NCI-H1105 (cell line): Measurements from ENCODE around the gene PPP2R2C.

ENCODE experiments used
- DNase-seq: peaks from one replicate; lab custom pipeline; 2025; lab: John Stamatoyannopoulos, UW

The PPP2R2C gene

DNA sequence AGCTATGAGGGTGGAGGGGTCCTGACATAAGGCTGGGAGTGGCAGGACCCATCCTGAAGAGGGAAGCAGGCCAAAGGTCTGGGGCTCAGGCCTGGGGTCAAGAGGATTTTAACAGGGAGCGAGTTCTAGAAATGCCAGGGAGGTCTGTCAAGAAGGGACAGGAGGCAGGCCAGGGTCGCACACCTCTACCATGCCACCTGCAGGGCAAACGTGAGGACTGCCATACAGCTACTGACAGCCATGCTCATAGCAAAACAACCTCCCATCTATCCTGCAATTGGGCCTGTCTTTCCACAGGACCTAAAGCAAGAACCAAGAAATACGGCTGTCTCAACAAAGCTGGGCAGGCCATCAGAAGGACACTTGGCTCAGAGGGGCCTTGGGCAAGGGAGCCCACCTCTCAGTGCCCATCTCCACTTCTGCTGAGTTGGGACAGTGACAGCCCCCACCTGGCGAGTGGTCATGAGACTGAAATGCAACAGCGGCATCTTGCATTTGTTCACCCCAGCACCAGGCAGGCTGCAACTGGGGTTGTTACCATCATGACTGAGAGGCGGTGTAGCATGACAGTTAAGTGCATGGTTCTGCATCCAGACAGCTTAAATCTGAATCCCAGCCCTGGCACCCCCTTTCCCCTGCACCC lies 110.0 kb downstream of the PPP2R2C start:
- no peak for DNase-seq

DNA sequence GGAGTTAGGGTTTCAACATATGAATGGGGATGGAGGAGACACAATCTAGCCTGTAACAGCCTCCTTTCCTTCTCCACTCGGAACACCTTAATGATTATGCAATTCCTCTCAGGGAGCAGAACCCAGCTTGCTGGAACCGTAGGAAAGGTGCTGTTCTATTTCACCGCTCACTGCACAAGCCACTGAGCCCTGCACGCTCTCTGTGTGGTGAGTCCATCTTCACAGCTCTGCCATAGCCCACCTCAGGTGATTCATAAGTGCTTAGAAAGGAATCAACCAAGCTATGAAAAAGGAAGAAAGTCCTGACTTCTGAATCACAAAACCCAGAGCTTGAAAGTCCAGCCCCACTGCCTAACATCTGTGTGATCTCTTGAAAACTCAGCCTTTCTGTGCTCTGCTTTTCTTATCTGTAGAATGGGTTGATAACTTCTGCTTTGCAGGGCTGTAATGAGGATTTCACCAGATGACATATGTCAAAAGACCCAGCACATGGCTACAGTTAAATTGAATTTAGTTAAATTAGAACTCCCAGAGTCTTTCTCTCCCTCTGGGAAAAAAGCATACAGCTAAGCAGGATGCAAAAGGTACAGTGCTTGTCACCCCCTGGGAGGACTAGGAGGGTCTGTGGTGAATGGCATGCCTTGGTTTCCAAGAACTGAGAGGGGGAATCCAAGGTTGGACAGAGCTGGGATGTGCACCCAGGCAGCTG lies 111.2 kb downstream of the PPP2R2C start:
- no peak for DNase-seq

DNA sequence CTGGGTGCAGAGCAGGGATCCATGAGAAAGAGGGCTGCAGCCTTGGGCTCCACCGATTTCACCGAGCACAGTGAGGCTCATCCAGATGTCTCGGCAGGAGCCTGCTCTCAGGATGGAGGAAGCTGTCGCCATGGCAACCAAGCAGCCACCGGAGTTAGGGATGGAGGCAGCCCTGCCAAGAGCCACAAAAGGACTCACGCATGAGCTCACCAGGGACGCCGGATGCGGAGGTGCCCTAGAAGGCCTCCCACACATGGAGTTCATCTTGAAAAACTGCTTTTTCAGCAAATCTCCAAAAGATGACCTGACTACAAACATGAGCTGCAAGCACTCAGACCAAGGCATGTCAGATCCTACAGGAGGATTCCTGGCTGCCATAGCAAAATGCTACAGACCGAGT lies 112.0 kb downstream of the PPP2R2C start:
- no peak for DNase-seq

DNA sequence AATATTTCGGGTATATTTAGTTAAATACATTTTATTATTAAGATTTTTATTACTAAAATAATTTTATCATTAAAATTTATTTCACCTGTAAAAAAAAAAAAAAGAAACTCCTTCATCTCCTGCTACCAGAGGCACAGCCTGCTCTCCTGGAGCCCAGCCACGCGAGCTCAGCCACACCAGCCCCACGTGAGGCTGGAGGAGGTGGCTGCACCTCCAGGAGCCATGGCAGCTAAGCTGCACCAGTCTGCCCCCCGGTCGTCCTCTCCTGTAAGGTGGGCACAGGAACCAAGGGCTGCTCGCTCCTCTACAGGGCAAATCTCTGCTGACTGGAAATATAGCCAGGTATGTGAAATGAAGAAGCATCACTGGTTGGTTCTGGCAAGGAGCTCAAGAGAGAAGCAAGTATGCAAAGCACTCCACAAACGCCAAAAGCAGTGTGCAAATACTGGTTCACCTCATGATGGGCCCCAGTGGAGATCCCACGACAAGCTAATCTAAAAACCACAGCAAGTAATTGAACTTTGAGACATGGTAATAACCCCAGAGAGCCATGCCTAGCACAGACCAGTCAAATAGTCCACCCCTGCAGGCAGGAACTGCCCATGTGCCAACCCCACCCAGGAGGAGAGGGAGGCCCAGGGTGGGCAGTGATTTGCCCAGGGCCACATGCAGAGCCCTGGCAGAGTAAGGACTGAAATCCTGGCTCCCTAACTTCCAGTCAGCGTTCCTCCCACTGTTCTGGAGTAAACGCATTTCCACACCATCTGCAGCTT lies 112.7 kb downstream of the PPP2R2C start:
- no peak for DNase-seq

DNA sequence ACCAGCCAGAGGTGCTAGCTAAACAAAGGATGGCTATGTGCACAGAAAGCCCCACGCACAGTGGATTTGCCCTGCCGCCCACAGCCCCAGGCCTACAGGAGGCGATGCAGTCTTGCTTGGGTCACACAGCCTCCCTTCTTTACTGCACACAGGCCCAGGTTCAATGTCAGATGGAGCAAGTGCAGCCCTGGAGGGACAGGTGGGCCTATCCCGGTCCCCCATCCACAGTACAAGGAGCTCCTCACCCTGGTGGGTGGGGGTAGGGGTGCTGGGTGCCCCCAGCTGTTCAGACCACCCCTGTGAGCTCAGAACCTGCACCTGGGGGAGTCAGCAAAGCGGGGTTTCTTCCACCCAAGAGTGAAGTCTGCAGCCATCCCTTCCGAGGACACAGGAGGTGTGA lies 114.9 kb downstream of the PPP2R2C start:
- DNase-seq: no peak

DNA sequence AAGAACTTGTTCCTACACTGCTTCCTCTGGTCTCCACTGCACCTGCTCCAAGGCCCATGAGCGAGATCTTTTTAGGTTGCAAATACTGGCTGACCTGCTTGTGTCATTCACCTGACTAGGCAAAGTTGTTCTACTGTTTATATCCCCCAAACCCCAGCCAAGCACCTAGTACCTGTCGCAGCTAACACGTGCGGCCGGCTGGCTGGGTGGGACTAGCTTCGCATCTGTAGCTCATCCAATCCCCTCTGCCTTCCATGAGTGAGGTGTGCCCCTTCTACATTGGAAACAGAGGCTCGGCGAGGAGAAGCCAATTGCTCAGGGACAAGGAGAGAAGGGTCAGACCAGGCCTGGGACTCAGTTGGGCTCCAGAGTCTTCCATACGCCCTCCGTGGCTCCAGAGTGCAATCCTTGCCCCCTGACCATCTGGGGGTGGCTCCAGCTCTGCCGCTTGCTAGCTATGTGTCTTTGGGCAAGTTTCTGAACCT lies 116.3 kb downstream of the PPP2R2C start:
- DNase-seq: no peak

DNA sequence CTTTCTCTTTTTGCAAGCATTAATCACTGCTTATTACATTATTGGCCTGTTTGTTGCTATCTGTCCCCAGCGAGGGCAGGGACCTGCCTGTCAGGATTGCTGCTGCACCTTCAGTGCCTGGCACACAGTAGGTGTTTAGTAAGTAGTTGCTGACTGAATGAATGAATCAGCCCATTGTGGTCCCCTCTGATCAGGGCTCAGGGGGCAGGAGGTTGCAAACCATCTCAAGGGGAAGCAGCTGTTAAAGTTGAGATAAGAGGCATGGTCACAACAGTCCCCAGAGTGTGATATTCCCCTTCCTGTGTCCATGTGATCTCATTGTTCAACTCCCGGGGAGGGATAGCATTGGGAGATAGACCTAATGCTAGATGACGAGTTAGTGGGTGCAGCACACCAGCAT lies 117.4 kb downstream of the PPP2R2C start:
- DNase-seq: no peak

DNA sequence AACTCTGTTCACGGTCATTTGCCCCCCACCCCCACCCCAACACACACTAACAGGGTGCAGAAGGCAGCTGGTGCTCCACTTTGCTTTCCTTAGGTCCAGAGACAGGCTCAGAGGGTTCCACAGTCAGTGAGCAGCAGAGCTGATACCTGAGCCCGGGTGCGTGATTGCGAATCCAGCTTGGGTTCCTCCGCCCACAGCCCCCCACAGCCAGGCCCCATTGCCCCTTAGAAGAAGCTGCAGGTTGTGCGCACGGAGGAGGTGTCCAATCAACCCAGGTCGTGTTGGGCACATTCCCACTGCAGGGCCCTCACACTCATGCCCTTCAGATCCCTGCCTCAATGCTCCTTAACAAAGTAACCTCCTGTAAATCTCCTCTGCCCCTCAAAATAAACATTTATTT lies 117.8 kb downstream of the PPP2R2C start:
- DNase-seq: no peak

DNA sequence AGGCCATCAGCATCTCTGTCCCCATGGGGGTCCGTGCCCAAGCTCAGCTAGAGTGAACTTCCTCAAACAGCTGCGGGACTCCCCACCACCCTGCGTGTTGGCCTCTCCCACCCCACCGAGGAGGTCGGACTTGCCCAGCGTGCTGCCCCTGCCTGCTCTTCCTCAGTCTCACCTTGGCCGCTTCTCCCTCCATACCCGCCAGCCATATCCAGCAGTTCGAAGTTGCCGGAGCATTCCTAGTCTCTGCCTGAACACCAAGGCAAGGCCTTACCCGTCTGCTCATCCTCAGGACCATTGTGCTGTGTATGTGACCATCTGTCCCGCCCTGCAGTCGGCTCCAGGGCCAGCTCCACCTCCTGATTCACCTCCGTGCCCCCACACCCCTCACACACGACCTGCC lies 118.3 kb downstream of the PPP2R2C start:
- DNase-seq: no peak

DNA sequence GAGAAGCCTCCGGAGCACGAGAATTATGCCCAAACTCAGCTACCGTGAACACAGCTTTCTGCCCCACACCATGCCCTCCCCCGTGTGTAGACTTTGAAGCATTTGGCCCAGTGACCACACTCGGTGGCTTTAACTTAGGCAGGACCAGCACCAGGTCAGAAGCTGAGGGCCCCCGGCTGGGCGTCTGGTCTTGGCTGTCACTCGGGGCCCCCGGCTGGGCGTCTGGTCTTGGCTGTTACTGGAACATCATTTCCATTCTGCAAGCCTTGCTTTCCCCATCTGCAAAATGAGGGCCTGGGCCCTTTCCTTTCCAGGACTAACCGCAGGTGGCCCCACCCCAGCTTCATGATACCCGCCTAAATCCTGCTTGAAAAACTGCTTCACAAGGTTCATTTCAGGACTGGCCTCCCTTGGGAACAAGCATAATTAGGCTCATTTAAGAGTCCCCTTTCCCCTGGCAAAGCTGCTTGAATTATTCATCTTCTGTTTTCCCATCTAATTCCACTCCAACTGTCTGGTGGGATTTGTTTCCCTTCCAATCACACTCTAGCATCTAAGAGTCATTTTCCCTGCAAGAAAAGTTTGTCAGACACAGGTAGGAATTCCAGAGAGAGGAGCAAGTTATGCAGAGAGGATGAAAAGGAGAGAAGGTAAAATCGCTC lies 120.3 kb downstream of the PPP2R2C start:
- DNase-seq: no peak

DNA sequence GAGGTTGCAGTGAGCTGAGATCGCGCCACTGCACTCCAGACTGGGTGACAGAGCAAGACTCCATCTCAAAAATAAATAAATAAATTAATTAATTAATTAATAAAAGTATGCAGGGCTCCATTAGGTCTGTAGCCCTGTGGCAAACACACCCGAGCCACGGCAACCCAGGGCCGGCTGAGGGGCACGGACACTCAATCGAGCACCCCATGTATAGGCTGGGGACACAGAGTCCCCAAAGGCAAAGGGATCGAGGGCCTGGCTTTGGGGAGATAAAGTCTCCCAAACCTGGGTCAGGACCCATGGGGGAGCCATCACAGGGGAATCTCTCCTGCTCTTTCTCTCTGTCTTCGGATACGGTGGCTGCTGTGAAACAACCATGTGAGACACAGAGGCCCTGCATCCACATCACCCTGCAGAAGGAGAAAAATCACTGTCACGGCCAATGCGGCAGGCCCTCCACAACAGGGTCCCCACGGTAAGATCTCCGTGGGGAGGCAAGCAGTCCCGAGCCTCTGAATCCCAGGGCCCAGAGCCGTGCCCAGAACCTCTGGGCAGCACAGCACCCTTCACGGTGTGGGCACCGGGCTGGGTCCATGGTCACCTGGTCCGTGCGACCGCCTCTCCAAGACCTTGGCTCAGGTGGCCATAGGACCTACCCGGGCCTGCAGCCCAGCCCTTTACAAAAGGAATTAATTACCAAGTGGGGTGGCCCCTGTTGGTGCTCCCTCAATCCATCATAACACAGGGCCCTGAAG lies 121.0 kb downstream of the PPP2R2C start:
- DNase-seq: no peak

DNA sequence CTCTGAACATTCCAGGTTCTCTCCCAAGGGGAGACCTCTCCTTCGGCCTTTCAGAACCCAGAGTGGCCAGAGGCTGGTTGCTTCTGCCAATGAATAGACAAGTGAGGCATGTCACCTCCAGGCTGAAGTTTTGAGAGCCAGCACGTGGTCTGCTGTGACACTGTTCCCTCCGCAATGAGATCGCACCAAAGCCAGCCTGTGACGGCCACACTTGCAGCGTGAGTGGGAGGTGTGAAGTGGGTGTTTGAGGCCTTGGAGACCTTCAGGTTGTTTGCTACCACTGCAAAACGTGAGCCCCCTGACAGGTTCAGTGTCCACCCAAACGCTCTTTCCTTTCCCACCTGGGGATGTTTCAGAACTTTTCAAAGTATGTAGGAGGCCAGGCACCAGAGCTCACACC lies 121.8 kb downstream of the PPP2R2C start:
- DNase-seq: no peak

DNA sequence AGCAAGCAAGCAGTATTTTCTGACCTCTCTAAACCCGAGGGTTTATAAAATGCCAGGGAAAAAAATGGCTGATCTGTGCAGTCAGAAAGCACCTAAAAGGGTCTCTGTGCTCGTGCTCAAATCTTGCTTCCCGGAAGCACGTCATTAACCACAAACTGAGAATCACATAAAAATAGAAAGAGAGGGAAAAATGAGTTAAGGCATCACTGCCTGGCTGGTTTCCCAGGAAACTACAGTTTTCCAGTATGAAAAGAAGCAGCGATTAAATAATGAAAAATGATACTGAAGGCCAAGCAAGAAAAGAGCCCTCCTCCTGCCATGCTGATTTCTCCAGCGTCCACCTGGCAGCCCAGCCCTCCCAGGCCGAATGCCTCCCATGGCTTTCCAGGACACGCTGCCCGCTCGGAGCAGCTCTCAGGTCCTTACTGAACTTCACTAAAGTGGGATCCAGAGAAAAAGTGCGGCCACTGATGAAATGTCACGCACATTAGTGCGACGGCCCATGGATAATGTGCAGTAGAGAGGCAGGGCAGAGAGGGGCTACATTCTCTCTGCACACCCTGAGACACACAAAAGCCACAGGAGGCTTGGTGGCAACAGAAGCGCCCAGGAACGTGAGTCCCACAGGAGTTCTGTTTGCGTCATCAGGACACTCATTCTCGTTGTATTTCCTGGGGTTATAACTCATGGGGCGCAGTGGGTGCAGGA lies 122.4 kb downstream of the PPP2R2C start:
- no peak for DNase-seq

DNA sequence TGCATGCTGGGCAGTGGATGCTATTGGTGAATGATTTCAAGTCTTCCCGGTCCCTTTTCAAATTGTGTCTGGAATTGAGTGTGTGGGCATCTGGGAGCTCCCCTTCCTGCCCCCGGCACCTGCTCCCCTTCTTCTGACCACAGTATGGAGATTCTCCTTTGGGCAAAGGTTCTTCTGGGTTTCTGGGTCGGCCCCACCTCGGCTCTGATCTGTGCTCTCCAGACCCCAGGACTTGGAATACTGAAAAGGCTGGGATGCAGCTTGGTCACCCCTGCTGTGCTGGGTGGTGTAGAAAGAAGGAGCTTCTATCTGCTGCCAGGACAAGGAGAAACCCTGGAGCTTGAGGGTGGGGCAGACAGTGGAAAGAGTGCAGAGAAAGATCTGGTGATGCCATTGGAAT lies 124.0 kb downstream of the PPP2R2C start:
- no peak for DNase-seq

DNA sequence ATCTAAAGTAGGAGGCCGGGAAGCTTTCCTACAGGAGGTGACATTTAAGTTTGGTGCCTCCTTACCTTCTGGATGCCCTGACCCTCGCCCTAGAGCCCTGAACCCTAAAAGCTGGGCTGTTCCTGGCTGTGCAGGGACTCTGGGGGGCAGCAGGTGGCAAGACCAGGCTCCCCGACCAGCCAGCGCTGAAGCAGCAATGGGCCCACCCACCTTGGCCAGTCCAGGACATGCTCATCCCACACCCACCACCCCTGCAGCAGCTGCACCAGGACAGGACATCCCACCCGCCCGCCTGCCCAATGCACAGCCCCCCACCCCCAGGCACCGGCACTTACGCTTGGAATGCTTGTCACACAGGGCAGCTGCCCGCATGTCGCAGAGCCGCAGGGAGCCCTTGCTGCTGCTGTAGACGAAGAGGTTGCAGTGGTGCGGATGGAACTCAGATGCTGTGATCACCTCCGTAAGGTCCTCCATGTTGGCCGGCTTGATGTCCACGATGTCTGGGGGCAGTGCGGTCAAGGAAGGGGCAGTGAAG lies 124.8 kb downstream of the PPP2R2C start:
- DNase-seq: no peak

DNA sequence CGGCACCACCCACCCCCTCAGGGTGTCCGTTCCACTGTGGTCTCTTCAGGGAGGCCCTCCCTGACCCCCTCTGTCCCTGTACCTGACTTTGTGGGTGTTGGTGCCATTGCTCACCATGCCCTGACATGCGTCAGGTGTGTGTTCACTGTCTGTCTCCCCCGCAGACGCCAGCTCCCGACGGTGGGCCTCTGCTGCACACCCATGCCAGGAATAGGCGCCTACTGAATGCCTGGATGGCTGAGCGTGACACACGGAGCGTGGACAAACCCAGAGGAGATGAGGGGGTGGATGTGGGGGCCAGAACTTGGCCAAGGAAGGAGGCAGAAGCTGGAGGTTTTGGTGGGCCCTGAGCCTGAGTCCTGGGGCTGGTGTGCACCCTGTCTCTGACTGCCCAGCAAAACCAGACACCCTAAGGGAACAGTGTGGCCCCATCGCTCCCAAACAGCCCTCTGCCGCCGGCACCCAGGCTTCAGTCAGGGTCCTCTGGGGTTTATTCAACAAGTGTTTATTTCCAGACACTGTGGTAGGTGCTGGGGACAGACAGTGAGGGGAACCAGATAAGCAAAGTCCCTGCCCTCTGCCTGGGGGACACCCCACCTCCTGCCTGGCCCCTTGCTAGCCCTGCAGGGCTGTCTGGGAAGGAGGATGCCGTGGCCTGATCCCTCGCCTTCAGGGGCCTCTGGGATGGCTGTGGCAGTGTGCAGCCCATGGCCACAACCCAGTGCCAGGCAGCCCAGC lies 125.9 kb downstream of the PPP2R2C start:
- no peak for DNase-seq

DNA sequence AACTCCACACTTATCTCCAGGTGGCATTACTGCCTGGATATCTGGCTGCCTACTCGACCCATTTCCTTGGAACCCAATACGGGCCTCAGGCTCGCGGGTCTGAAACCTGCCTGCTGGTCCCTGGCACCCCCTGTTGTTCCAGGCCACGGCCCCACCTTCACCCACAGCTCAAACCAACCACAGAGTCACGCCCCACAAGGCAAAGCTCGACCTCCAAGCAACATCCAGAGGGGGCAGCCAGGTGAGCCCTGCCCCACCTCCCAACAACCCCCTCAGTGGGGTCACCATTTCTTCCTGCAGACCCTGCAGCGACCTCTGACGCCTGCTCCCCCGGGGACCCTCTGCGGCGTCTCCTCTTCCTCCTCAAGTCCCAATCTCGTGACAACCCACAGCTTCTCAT lies 126.5 kb downstream of the PPP2R2C start:
- no peak for DNase-seq

DNA sequence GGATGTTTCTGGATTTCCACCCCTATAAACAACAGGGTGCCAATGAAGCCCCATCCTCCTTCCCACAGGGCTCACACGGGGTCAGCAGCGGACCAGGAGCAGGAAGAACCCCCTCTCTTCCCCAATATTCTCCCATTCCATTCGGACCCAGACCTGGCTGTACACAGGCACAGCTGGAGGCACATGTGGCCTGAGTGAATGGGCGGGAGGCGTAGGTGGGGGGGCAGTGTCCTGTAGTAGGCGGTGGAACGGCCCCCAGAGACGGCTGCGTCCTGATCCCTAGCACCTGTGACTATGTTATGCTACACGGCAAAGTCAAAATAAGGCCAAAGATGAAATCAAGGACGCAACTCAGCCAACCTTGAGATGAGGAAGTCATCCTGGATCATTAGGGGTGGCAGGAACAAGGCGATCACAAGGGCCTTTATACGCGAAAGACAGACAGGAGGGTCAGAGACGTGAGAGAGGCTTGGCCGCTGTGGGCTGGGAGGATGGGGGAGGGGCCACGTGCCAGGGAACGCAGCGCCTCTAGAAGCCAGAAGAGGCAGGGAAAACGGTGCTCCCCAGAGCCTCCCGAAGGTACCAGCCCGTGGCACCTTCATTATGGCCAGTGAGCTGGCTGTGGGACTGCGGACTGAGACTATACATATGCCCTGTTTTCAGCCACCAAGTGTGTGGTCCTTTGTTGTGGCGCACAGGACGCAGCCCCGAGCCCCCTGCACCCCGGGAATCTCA lies 127.2 kb downstream of the PPP2R2C start:
- DNase-seq: no peak

DNA sequence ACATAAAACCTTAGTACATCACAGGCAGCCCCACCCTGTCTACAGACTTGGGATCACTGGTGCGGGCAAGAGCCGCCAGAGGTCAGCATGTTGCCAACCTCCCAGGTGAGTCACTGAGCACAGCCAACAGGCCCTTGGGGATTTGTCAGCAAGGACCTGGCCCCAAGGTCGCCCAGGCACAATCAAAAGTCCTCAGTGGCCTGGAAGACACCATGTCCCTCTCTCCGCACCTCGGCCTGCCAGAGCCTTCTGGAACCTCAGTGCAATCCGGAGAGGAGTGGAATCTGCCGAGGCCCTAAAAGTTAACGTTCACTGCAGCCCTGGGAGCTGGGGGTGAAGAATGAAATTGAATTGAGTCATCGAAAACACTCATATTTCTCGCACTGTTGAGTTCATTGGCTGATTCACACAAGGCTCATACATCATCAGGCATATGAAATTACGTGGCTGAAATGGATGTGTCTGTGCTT lies 128.4 kb downstream of the PPP2R2C start:
- DNase-seq: no peak
